MM.1S (cell line): Measurements from ENCODE around the gene MALRD1.

Experiments
- CTCF ChIP-seq: fragments of 300-600 bp; sonication (generic); IDR thresholded peaks from 2 replicates; pipeline ENCODE4 v1.5.1; 2016; ENCODE audit warnings: antibody characterized with exemption, low read length, mixed read lengths
- EZH2phosphoT487 ChIP-seq: fragments of 300-600 bp; sonication (generic); IDR thresholded peaks from 2 replicates; pipeline ENCODE4 v1.6.1; 2018; ENCODE audit warnings: antibody characterized with exemption, low read length

DNA sequence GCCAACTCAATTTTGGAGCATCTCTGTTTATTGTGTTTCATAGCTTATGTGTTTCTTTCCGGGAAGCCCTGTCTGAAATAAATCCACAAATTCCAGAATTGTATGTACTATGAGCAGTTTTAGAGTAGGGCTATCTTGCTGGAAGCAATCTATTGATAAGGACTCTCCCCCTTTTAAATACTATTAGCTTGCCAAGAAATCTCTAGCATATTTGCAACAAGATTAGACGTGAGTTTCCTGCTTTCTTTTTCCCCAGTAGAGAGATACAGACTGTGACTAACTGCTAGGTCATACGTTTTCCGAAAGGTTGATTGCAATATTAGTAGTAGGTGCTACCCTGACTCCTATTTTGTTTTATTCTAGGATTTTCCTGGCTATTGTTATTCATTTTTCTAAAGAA, 277.0 kb downstream of the MALRD1 start:
- TF ChIP-seq CTCF, result no peak
- no peak for TF ChIP-seq EZH2phosphoT487
